ENCODE measurements around the gene CDC34.

CDC34 gene

DNA sequence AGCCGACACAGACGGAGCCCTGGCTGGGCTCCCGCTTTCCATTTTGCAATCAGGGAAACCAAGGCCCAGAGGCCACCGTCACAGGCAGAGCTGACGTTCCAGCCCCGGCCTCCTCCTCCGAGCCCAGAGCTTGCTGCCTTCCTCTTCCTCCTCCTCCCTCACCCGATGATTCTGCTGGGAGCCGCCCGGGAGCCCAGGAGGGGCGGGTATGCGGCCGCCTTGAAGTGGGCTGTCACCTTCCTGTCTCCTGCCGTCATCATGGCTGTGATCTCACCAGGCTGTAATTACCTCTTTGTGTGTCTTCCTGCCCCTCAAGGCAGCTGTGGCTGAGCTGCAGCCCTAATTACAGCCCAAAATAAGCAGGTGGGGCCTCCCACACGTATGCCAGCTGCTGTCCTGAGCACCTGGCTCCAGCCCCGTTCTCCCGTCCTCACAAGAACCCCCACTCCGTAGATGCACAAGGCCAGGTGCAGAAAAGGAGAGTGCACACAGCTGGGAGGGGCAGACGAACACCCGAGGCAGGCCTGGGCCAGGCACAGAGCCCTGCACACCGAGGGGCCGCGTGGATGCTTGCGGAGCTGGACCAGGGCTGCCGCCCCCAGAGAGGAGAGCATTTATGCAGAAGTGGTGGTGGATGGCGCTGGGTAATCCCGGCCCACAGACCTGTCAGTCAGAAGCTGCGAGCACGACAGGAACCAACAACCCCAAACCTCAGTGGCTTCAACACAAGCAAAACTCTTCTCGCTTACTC, 20.3 kb upstream of the CDC34 start:
- no peak overlapping the region for H3K27ac ChIP-seq (ENCODE audit: low read length)
- H3K27me3 ChIP-seq (ENCODE audit: low read depth, low read length): no peaks in the 10 kb centered on the region
- no peaks in the 10 kb centered on the region for H4K20me1 ChIP-seq (ENCODE audit: insufficient read depth, low read length)
- H3K4me3 ChIP-seq (ENCODE audit: low read length): peak overlapping the region; percentile 40
- H3K36me3 ChIP-seq (replicated peaks; ENCODE audit: low read depth, low read length): peaks cover 8% of the 10 kb centered on the region
- peaks cover 22% of the 10 kb centered on the region for H3K4me1 ChIP-seq (ENCODE audit: low read length)
- H3K4me2 ChIP-seq (ENCODE audit: low read length): peak overlapping the region; percentile 49
- H2AFZ ChIP-seq (ENCODE audit: low read depth, low read length): no peak overlapping the region
- no peak for TF ChIP-seq EZH2phosphoT487 (IDR thresholded peaks at IDR 0.05; ENCODE audit: low read depth)
- TF ChIP-seq, protein P1, sequence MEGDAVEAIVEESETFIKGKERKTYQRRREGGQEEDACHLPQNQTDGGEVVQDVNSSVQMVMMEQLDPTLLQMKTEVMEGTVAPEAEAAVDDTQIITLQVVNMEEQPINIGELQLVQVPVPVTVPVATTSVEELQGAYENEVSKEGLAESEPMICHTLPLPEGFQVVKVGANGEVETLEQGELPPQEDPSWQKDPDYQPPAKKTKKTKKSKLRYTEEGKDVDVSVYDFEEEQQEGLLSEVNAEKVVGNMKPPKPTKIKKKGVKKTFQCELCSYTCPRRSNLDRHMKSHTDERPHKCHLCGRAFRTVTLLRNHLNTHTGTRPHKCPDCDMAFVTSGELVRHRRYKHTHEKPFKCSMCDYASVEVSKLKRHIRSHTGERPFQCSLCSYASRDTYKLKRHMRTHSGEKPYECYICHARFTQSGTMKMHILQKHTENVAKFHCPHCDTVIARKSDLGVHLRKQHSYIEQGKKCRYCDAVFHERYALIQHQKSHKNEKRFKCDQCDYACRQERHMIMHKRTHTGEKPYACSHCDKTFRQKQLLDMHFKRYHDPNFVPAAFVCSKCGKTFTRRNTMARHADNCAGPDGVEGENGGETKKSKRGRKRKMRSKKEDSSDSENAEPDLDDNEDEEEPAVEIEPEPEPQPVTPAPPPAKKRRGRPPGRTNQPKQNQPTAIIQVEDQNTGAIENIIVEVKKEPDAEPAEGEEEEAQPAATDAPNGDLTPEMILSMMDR (IDR thresholded peaks at IDR 0.05; ENCODE audit: low read depth, low read length): no peak
- H3K79me2 ChIP-seq (ENCODE audit: low read length): peaks cover 12% of the 10 kb centered on the region
- no peaks in the 10 kb centered on the region for H3K9me3 ChIP-seq (ENCODE audit: insufficient read depth, low read length)
- peak overlapping the region; percentile 17; the same call in 1 of the 2 replicates for H3K9ac ChIP-seq (ENCODE audit: low read length)

DNA sequence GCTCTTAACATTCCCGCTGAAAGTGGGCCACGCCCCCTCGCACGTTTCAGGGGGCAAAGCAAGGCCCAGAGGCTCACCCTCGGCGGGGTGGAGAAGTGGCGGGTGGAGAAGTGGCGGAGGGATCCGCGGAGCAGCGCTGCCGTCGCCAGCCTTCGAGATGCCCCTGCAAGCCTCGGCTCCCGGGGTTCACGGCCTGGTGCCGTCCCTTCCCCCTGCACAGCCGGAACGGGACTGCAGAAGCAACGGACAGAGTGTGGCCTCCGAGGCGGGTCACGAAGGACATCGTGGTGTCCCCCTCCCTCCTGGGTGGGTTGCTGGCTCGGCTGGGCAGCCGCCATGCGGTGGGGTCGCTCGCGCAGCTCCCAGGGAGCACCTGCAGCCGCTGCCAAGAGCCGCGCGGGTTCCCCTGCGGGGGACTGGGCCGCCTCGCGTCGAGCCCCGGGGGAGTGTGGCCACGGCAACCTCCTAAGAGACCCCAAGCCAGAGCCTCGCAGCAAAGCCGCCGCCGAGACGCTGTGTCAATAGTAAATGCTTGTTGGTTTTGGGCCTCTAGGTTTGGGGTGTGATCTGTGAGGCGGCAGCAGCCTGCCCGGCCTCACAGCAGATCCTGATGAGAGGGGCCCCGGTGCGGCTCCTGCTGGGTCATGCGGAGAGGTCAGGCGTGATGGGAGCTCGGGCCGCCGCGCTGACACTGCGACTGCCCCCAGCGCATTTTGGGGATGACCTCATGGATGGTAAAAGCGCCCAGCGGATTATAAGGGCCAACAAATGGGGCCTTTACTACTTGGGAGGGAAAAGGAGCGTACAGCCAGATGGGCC, 18.8 kb upstream of the CDC34 start:
- Histone ChIP-seq H3K27ac (ENCODE audit: low read length) (no peak overlapping the region), H3K4me3 (ENCODE audit: low read length) (no peak overlapping the region), H3K4me2 (ENCODE audit: low read length) (no peak overlapping the region)

DNA sequence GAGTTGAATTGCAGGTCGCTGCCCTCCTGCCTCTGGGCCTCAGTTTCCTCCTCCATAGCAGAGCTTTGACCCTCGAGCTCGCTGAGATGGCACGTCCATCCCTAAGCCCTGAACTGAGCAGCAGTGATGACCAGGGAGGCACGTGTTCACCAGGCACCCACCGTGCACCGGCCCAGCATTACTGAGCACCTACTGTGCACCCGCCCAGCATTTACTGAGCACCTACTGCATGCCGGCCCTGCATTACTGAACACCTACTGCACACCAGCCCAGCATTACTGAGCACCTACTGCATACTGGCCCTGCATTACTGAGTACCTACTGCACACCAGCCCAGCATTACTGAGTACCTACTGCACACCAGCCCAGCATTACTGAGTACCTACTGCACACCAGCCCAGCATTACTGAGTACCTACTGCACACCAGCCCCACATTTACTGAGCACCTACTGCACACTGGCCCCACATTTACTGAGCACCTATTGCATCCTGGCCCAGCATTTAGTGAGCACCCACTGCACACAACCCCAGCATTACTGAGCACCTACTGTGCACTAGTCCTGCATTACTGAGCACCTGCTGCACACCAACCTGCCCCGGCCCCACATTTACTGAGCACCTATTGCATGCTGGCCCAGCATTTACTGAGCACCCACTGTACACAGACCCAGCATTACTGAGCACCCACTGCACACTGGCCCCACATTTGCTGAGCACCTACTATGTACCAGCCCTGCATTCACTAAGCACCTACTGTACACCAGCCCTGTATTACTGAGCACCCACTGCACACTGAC, 18.0 kb upstream of the CDC34 start:
- H3K4me3 ChIP-seq (ENCODE audit: low read length): no peak overlapping the region

More for the DNA sequence above, 18.8 kb upstream of the CDC34 start:
- H3K79me2 ChIP-seq (ENCODE audit: low read length): peaks cover 12% of the 10 kb centered on the region
- no peak for TF ChIP-seq EZH2phosphoT487 (IDR thresholded peaks at IDR 0.05; ENCODE audit: low read depth)
- TF ChIP-seq, protein P1 (IDR thresholded peaks at IDR 0.05; ENCODE audit: low read depth, low read length): no peak
- H3K4me1 ChIP-seq (ENCODE audit: low read length): peaks cover 22% of the 10 kb centered on the region
- peaks cover 8% of the 10 kb centered on the region for H3K36me3 ChIP-seq (replicated peaks; ENCODE audit: low read depth, low read length)
- no peaks in the 10 kb centered on the region for H4K20me1 ChIP-seq (ENCODE audit: insufficient read depth, low read length)
- H3K9me3 ChIP-seq (ENCODE audit: insufficient read depth, low read length): no peaks in the 10 kb centered on the region
- H2AFZ ChIP-seq (ENCODE audit: low read depth, low read length): no peak overlapping the region
- H3K9ac ChIP-seq (ENCODE audit: low read length): no peak overlapping the region
- H3K27me3 ChIP-seq (ENCODE audit: low read depth, low read length): no peaks in the 10 kb centered on the region

More for the DNA sequence above, 18.0 kb upstream of the CDC34 start:
- no peak overlapping the region for H3K9ac ChIP-seq (ENCODE audit: low read length)
- H3K79me2 ChIP-seq (ENCODE audit: low read length): peaks cover 4% of the 10 kb centered on the region; the same call in 1 of the 2 replicates
- H3K27me3 ChIP-seq (ENCODE audit: low read depth, low read length): no peaks in the 10 kb centered on the region
- no peak overlapping the region for H3K27ac ChIP-seq (ENCODE audit: low read length)
- peaks cover 8% of the 10 kb centered on the region for H3K36me3 ChIP-seq (replicated peaks; ENCODE audit: low read depth, low read length)
- peaks cover 15% of the 10 kb centered on the region for H3K4me1 ChIP-seq (ENCODE audit: low read length)
- H3K9me3 ChIP-seq (ENCODE audit: insufficient read depth, low read length): no peaks in the 10 kb centered on the region
- TF ChIP-seq, protein P1 (IDR thresholded peaks at IDR 0.05; ENCODE audit: low read depth, low read length): no peak
- no peak overlapping the region for H2AFZ ChIP-seq (ENCODE audit: low read depth, low read length)
- H4K20me1 ChIP-seq (ENCODE audit: insufficient read depth, low read length): no peaks in the 10 kb centered on the region
- no peak overlapping the region for H3K4me2 ChIP-seq (ENCODE audit: low read length)

Data from OCI-LY3 (cell line).